HG03432 (cell line): ENCODE results near the gene WNT1.

Source experiments
- ATAC-seq: cut with Tn5 transposase; IDR thresholded peaks from one replicate; pipeline ENCODE4 v1.9.1; 2021; ENCODE audit warnings: mild to moderate bottlenecking, moderate library complexity; ENCODE audit not compliant: unreplicated experiment

WNT1 gene

GRCh38 chr12:49026678-49027480, 48.8 kb downstream of the WNT1 start:
- no peak for ATAC-seq

GRCh38 chr12:49027846-49028555, 49.9 kb downstream of the WNT1 start:
- no peak for ATAC-seq

- no peak for ATAC-seq
These were observed 50.6 kb downstream of the WNT1 start for GRCh38 chr12:49028666-49029275.

DNA sequence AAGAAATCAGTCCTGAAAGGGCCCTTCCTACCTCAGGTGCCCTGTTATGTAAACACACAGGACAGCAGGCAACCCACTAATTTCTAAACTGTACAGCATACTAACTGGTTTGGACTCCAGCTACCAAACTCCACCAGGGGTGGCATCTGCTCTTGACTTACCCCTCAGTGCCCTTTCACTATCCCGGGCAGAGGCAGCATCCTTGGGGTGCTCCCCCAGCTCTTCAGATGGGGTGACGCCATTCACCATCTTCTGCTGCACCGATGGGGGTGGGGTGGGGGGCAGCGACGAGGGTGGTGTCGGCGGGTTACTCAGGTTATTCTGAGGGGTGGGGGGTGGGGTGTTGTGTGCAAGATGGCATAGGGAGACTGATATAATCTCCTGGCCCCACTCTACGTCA, 52.0 kb downstream of the WNT1 start:
- ATAC-seq = no peak

- no peak for ATAC-seq
These were observed 52.8 kb downstream of the WNT1 start for GRCh38 chr12:49030714-49031572.

- ATAC-seq = no peak
These were observed 53.5 kb downstream of the WNT1 start for GRCh38 chr12:49031573-49032161.
